DND-41 (cell line): ENCODE results near the gene STAT5B.

Experiments
- ATAC-seq: fragments of 200-7000 bp; cut with Tn5 transposase; 3 replicates; pipeline ENCODE4 v1.9.1; 2021; ENCODE audit warnings: low read depth; ENCODE audit not compliant: insufficient read depth
- DNase-seq: peaks from one replicate; pipeline ENCODE4 v3.0.0-alpha.2; 2020
- H2AFZ ChIP-seq: 2 replicates; pipeline ENCODE4 v1.6.0; 2012; ENCODE audit warnings: low read depth, low read length
- H3K27ac ChIP-seq: 2 replicates; pipeline ENCODE4 v1.5.1; 2012; ENCODE audit warnings: low read length, inconsistent platforms
- H3K27me3 ChIP-seq: fragments of 200-600 bp; sonication (generic); 2 replicates; pipeline ENCODE4 v1.6.0; 2012; ENCODE audit warnings: low read length, mild to moderate bottlenecking, inconsistent platforms; ENCODE audit not compliant: insufficient read depth, poor library complexity
- H3K36me3 ChIP-seq: 2 replicates; pipeline ENCODE4 v1.5.1; 2012; ENCODE audit warnings: low read length, inconsistent platforms; ENCODE audit not compliant: insufficient read depth
- H3K4me1 ChIP-seq: 2 replicates; pipeline ENCODE4 v1.5.1; 2012; ENCODE audit warnings: mild to moderate bottlenecking, low read length; ENCODE audit not compliant: insufficient read depth
- H3K4me2 ChIP-seq: 2 replicates; pipeline ENCODE4 v1.6.0; 2012; ENCODE audit warnings: mild to moderate bottlenecking, moderate library complexity, low read length, inconsistent platforms; ENCODE audit not compliant: insufficient read depth
- H3K4me3 ChIP-seq, 2 experiments: fragments of 200-600 bp in 1 of 2; shearing (Covaris generic) in 1 of 2; 2 replicates each; pipeline ENCODE4 v1.5.1; 2012 to 2016; ENCODE audit warnings: inconsistent platforms in 2 of 2, low read length in 2 of 2, mild to moderate bottlenecking in 2 of 2, low read depth in 1 of 2, moderate library complexity in 1 of 2
- H3K79me2 ChIP-seq: 2 replicates; pipeline ENCODE4 v1.6.0; 2012; ENCODE audit warnings: low read length, inconsistent platforms; ENCODE audit not compliant: insufficient read depth
- H3K9ac ChIP-seq: 2 replicates; pipeline ENCODE4 v1.6.0; 2012; ENCODE audit warnings: low read depth, mild to moderate bottlenecking, inconsistent platforms, low read length, moderate library complexity
- H3K9me3 ChIP-seq: 2 replicates; pipeline ENCODE4 v1.5.1; 2012; ENCODE audit warnings: low read length, moderate library complexity, mild to moderate bottlenecking, inconsistent platforms; ENCODE audit not compliant: insufficient read depth, severe bottlenecking
- H4K20me1 ChIP-seq: 2 replicates; pipeline ENCODE4 v1.6.0; 2012; ENCODE audit warnings: low read length; ENCODE audit not compliant: insufficient read depth
- EZH2 ChIP-seq: IDR thresholded peaks from 3 replicates; pipeline ENCODE4 v1.6.1; 2012; ENCODE audit warnings: borderline replicate concordance, low read depth, mild to moderate bottlenecking, moderate library complexity, low read length, inconsistent platforms; ENCODE audit not compliant: severe bottlenecking
- TF ChIP-seq, protein P1 (sequence below): IDR thresholded peaks from 2 replicates; pipeline ENCODE4 v1.5.1; 2012; ENCODE audit warnings: borderline replicate concordance, low read length, moderate library complexity, mild to moderate bottlenecking; ENCODE audit not compliant: poor library complexity, severe bottlenecking; ENCODE audit errors: extremely low read depth

STAT5B gene

DNA sequence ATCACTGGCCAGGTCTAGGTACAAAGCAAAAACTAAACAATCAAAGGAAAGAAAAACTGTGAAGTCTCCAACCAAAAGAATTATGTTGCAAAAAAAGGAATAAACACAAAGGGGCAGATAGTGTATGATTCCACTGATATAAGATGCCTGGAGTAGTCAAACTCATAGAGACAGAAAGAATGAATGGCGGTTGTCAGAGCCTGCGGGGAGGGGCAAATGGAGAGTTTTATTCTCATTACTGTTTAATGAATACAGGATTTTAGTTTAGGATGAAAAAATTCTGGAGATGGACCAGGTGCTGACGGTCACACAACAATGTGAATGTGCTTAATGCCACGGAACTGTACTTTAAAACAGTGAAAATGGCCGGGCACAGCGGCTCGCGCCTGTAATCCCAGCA, 20.7 kb downstream of the STAT5B start:
- Histone ChIP-seq H3K9me3 (no peaks in the 10 kb centered on the region), H3K36me3 (no peaks in the 10 kb centered on the region), H2AFZ (no peak overlapping the region), H3K27ac (no peak overlapping the region), H3K4me1 (no peaks in the 10 kb centered on the region), H4K20me1 (peaks cover 2% of the 10 kb centered on the region; the same call in 1 of the 2 replicates), H3K79me2 (peaks cover 37% of the 10 kb centered on the region), H3K4me3 (no peak overlapping the region), H3K4me2 (no peak overlapping the region), H3K9ac (no peak overlapping the region), H3K27me3 (no peaks in the 10 kb centered on the region)
- no peak for ATAC-seq
- TF ChIP-seq, protein P1, sequence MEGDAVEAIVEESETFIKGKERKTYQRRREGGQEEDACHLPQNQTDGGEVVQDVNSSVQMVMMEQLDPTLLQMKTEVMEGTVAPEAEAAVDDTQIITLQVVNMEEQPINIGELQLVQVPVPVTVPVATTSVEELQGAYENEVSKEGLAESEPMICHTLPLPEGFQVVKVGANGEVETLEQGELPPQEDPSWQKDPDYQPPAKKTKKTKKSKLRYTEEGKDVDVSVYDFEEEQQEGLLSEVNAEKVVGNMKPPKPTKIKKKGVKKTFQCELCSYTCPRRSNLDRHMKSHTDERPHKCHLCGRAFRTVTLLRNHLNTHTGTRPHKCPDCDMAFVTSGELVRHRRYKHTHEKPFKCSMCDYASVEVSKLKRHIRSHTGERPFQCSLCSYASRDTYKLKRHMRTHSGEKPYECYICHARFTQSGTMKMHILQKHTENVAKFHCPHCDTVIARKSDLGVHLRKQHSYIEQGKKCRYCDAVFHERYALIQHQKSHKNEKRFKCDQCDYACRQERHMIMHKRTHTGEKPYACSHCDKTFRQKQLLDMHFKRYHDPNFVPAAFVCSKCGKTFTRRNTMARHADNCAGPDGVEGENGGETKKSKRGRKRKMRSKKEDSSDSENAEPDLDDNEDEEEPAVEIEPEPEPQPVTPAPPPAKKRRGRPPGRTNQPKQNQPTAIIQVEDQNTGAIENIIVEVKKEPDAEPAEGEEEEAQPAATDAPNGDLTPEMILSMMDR = no peak
- no peak for TF ChIP-seq EZH2
- no peak for DNase-seq

DNA sequence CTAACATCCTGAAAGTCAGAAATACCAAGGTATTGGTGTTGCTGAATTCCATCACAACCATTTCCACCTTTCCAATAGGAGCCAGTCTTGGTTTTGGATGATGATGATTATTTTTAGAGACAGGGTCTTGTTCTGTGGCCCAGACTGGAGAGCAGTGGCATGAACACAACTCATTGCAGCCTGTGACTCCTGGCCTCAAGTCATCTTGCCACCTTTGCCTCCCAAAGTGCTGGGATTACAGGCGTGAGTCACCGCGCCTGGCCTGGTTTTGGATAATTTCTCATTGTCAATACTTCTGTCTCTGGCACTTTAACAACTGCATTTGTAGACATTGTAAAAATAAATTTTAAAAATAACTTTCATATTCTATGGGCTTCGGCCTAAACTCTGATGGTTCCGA, 22.6 kb downstream of the STAT5B start:
- H3K79me2 ChIP-seq = peaks cover 52% of the 10 kb centered on the region

DNA sequence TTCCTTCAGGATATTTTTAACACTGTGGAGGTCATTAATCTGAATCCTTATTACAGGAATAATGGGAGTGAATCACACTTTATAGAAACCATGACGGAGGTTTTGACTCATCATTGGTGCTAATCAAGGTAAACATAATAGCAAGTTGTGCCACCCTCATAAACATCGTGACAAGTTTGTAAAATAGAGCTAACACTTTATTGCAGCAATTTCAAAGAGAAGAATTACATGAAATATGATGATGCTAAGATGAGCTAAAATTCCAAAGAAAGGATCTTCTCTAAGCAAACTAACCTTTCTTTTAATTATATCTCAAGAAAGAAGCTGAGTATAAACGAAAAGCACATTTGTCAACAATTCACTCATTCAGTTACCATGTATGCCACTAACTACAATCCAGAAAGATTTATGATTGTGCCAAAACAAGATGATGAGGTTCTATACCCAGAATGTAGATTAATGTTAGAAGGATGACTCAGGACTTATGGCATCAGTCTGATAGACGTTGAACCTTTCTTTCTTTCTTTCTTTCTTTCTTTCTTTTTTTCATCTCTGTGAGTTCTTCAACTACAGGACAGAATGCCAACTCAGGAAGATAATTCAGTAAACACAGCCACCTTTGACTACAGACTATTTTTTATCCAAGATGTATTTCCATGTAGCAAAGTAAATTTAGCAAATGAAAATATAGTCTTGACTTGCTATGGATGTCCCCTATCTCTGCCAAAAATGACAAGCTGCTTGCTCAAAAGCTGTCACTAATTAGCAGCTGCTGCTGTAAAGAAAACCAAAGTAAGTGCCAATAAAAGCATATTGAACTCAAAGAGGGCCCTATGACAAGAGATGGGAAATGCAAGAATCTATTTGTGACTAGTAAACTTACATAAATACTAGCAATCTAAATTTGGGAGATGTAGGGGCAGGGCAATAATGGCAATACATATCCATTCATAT, 23.3 kb downstream of the STAT5B start:
- Histone ChIP-seq H3K27ac (no peak overlapping the region), H3K36me3 (no peaks in the 10 kb centered on the region), H3K9ac (no peak overlapping the region), H3K9me3 (no peaks in the 10 kb centered on the region), H3K4me2 (no peak overlapping the region), H2AFZ (no peak overlapping the region), H3K4me3 (no peak overlapping the region), H3K4me1 (peaks cover 20% of the 10 kb centered on the region), H3K79me2 (peaks cover 58% of the 10 kb centered on the region), H4K20me1 (peaks cover 2% of the 10 kb centered on the region; the same call in 1 of the 2 replicates), H3K27me3 (no peaks in the 10 kb centered on the region)
- TF ChIP-seq, protein P1 = no peak
- no peak for TF ChIP-seq EZH2
- DNase-seq (no peak), ATAC-seq (no peak)

More for the DNA sequence above, 22.6 kb downstream of the STAT5B start:
- ATAC-seq (no peak), DNase-seq (no peak)
- Histone ChIP-seq H3K9me3 (no peaks in the 10 kb centered on the region), H3K36me3 (no peaks in the 10 kb centered on the region), H3K27ac (no peak overlapping the region), H4K20me1 (peaks cover 2% of the 10 kb centered on the region; the same call in 1 of the 2 replicates), H3K9ac (no peak overlapping the region), H3K4me1 (peaks cover 13% of the 10 kb centered on the region; the same call in 1 of the 2 replicates), H3K27me3 (no peaks in the 10 kb centered on the region), H3K4me2 (no peak overlapping the region), H2AFZ (no peak overlapping the region), H3K4me3 (no peak overlapping the region)
- TF ChIP-seq, protein P1 = no peak
- no peak for TF ChIP-seq EZH2
